Activated CD4-positive, alpha-beta memory T cell treated with anti-CD3 and anti-CD28 coated beads for 36 hours (primary cell): Measurements from ENCODE around the gene BPTF. TPM values are rescaled to one million over a fixed set of nuclear protein-coding genes. Genes with fewer than 3 reads are reported as not detected.
"Not testable (repeated sequence)": the region's sequence is repeated elsewhere in the genome, so short reads cannot be mapped to it uniquely, and the experiment has no call there.

Experiments used
- CTCF ChIA-PET: fragments of 350-600 bp; sonication (Branson Sonifier 250); formaldehyde crosslinking; loops from one replicate; lab custom pipeline; 2021; ENCODE audit warnings: antibody characterized with exemption, inconsistent platforms; lab: Charles Lee
- POLR2A ChIA-PET: fragments of 350-600 bp; sonication (Branson Sonifier 250); formaldehyde crosslinking; loops from one replicate; lab custom pipeline; 2021; ENCODE audit warnings: antibody characterized with exemption; lab: Charles Lee
- DNase-seq: peaks from one replicate; pipeline ENCODE4 v3.0.0-alpha.2; 2020
- H3K27ac Mint-ChIP-seq: one replicate; pipeline ENCODE4 v1.8.0; 2021; ENCODE audit warnings: mixed read lengths
- H3K27me3 Mint-ChIP-seq: one replicate; pipeline ENCODE4 v1.8.0; 2021; ENCODE audit warnings: mixed read lengths
- H3K36me3 Mint-ChIP-seq: one replicate; pipeline ENCODE4 v1.8.0; 2021; ENCODE audit warnings: mixed read lengths
- H3K4me1 Mint-ChIP-seq: one replicate; pipeline ENCODE4 v1.8.0; 2021; ENCODE audit warnings: low read depth, mixed read lengths
- H3K4me3 Mint-ChIP-seq: one replicate; pipeline ENCODE4 v1.8.0; 2021; ENCODE audit warnings: mild to moderate bottlenecking, mixed read lengths
- H3K9me3 Mint-ChIP-seq: one replicate; pipeline ENCODE4 v1.8.0; 2021; ENCODE audit warnings: mixed read lengths
- intact Hi-C: fragments of 100-400 bp; cut with micrococcal nuclease; formaldehyde crosslinking; loops from one replicate; pipeline ENCODE4 v1.15.1; 2023
- total RNA-seq, 2 experiments: library from RNA; stranded (reverse); gene quantifications; one replicate each; pipeline ENCODE4 v1.2.3, GENCODE V29; 2021

The BPTF gene
- total RNA-seq, 2 experiments from 2014 or later, result 67.6 to 71.4 TPM

DNA sequence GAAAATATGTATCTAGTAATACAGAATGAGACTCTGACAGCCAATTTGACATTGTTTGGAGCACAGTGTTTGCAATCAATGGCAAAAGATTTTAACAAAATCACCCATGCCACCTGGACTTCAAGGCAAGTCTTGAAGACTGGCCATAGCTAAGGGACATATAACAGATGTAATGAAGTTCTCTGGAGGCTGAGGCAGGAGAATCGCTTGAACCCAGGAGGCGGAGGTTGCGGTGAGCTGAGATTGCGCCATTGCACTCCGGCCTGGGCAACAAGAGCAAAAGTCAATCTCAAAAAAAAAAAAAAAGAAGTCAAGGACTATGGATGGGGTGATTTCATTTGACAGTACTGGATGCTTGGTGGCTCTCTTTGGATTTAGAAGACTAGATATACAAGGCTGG lies 5.6 kb upstream of the BPTF start:
- peaks cover 3% of the 10 kb centered on the region for H3K4me1 Mint-ChIP-seq
- CTCF ChIA-PET, result no interaction called here
- DNase-seq, result no peak
- no peaks in the 10 kb centered on the region for H3K9me3 Mint-ChIP-seq
- no peak overlapping the region for H3K4me3 Mint-ChIP-seq
- intact Hi-C loops, result no loop called here
- H3K27ac Mint-ChIP-seq, result no peak overlapping the region
- peaks cover 2% of the 10 kb centered on the region for H3K27me3 Mint-ChIP-seq
- no peaks in the 10 kb centered on the region for H3K36me3 Mint-ChIP-seq
- POLR2A ChIA-PET, result no interaction called here

DNA sequence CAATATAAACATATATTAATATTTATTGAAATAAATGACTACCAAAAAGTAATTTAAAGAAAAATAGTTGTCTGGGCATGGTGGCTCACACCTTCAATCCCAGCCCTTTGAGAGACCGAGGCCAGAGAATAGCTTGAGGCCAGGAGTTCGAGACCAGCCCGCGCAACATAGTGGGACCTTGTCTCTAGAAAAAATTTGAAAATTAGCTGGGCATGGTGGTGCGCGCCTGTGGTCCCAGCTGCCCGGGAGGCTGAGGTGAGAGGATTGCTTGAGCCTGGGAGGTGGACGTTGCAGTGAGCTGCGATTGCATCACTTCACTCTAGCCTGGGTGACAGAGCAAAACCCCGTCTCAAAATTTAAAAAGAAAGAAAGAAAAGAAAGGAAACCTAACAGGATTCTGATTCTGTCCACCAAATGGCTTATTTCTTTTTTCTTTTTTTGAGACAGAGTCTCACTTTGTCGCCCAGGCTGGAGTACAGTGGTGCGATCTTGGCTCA lies 3.4 kb upstream of the BPTF start:
- Mint-ChIP-seq H3K4me3 (no peak overlapping the region), H3K27ac (no peak overlapping the region), H3K9me3 (no peaks in the 10 kb centered on the region), H3K4me1 (peaks cover 3% of the 10 kb centered on the region), H3K36me3 (peaks cover 4% of the 10 kb centered on the region), H3K27me3 (peaks cover 2% of the 10 kb centered on the region)
- no peak for DNase-seq
- POLR2A ChIA-PET, result no interaction called here
- intact Hi-C loops, result no loop called here
- CTCF ChIA-PET, result no interaction called here

GRCh38 chr17:67825627-67826601 lies 611 bp downstream of the BPTF start:
- not testable (repeated sequence) for H3K9me3 Mint-ChIP-seq, H3K27me3 Mint-ChIP-seq
- peaks cover 13% of the 10 kb centered on the region for H3K36me3 Mint-ChIP-seq
- H3K27ac Mint-ChIP-seq, result peak overlapping the region; percentile 97
- intact Hi-C loops, result loop anchor here (1.0 to 5.0 kb wide), 6 partner anchors 37 to 461 kb away; partner anchors contain the start of gene NOL11
- peak overlapping the region; percentile 95 for H3K4me3 Mint-ChIP-seq
- ChIA-PET CTCF (interaction anchor here (0.6 to 1.3 kb wide), 5 partner anchors 10 to 108 kb away, joined by 3 to 4 read pairs (median 4); no protein-coding TSS in a partner anchor), POLR2A (interaction anchor here (1.2 kb wide), 1 partner anchor 108 kb away, joined by 3 read pairs; the partner anchor contains the start of gene NOL11)
- H3K4me1 Mint-ChIP-seq, result peaks cover 37% of the 10 kb centered on the region
- DNase-seq, result peak; percentile 68

- intact Hi-C loops, result loop anchor here (5.0 kb wide), 3 partner anchors 83 to 397 kb away; no protein-coding TSS in a partner anchor
- Mint-ChIP-seq H3K27me3 (peaks cover 2% of the 10 kb centered on the region), H3K27ac (peak overlapping the region; percentile 70), H3K4me1 (peaks cover 58% of the 10 kb centered on the region), H3K36me3 (peaks cover 16% of the 10 kb centered on the region), H3K4me3 (peak overlapping the region; percentile 57), H3K9me3 (no peaks in the 10 kb centered on the region)
- peak; percentile 77 for DNase-seq
- ChIA-PET CTCF (interaction anchor here (0.6 kb wide), 1 partner anchor 640 kb away, joined by 3 read pairs; no protein-coding TSS in a partner anchor), POLR2A (no interaction called here)
These were observed 4.0 kb downstream of the BPTF start for GRCh38 chr17:67829331-67829730.

- no peak for DNase-seq
- Mint-ChIP-seq H3K36me3 (peaks cover 16% of the 10 kb centered on the region), H3K9me3 (no peaks in the 10 kb centered on the region), H3K27ac (no peak overlapping the region), H3K4me1 (peaks cover 65% of the 10 kb centered on the region), H3K27me3 (no peaks in the 10 kb centered on the region), H3K4me3 (no peak overlapping the region)
- ChIA-PET CTCF (interaction anchor here (0.8 to 1.3 kb wide), 2 partner anchors 30 to 180 kb away, joined by 3 read pairs; no protein-coding TSS in a partner anchor), POLR2A (no interaction called here)
- intact Hi-C loops, result no loop called here
These were observed 5.1 kb downstream of the BPTF start for GRCh38 chr17:67830440-67830839.

DNA sequence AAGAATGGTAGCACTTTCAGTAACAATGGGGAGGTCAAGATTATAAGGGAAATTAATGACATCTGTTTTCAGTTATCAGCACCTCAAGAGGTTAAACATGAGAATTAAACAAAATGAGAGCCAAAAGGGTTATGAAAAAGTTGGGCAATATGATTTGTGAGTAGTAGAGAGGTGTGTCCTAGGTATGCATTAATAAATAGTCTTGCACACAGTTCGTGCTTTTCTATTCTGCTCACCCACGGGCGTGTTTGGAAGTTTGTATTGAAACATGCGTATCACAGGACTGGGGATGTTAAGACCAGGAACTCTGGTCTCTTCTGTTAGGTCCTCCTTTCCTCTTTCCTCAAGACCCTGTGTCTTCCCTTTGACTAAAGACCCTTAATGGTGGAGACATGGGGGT lies 6.0 kb downstream of the BPTF start:
- CTCF ChIA-PET, result interaction anchor here (1.3 kb wide), 1 partner anchor 31 kb away, joined by 3 read pairs; no protein-coding TSS in a partner anchor
- no peaks in the 10 kb centered on the region for H3K27me3 Mint-ChIP-seq
- no peak for DNase-seq
- no peak overlapping the region for H3K27ac Mint-ChIP-seq
- POLR2A ChIA-PET, result no interaction called here
- H3K4me3 Mint-ChIP-seq, result no peak overlapping the region
- no peaks in the 10 kb centered on the region for H3K9me3 Mint-ChIP-seq
- H3K36me3 Mint-ChIP-seq, result peaks cover 16% of the 10 kb centered on the region
- intact Hi-C loops, result no loop called here
- peaks cover 74% of the 10 kb centered on the region for H3K4me1 Mint-ChIP-seq

- no peak overlapping the region for H3K4me3 Mint-ChIP-seq
- H3K27ac Mint-ChIP-seq, result no peak overlapping the region
- intact Hi-C loops, result no loop called here
- H3K4me1 Mint-ChIP-seq, result peaks cover 83% of the 10 kb centered on the region
- POLR2A ChIA-PET, result no interaction called here
- DNase-seq, result no peak
- CTCF ChIA-PET, result no interaction called here
- H3K27me3 Mint-ChIP-seq, result no peaks in the 10 kb centered on the region
- H3K36me3 Mint-ChIP-seq, result peaks cover 7% of the 10 kb centered on the region
- no peaks in the 10 kb centered on the region for H3K9me3 Mint-ChIP-seq
These were observed 7.8 kb downstream of the BPTF start for GRCh38 chr17:67833134-67833533.

DNA sequence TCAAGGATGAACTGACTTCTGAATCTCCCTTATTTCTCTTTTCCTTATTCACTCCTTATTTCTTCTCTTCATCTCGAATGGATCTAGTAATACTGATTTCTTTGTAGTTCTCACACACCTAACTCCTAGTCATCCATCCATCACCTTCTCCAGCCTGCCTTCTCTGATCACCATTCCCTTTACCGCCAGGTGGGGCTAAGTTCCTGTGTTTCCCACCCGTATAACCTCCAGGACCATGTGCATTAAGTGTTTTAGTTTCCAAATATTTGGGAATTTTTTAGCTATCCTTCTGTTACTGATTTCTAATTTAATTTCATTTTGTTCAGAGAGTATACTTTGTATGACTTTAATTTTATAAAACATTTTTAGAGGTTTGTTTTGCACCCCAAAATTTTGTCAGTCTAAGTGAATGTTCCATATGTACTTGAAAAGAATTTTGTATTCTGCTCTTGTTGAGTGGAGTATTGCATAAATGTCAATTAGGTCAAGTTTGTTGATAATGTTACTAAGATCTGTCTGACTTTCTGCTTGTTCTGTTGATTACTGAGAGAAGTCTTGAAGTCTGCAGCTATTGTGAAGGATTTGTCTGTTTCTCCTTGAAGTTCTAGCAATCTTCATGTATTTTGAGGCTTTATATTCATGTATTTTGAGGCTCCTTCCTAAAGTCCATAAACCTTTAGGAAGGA lies 8.8 kb downstream of the BPTF start:
- Mint-ChIP-seq H3K4me3 (no peak overlapping the region), H3K36me3 (peaks cover 7% of the 10 kb centered on the region), H3K4me1 (peaks cover 81% of the 10 kb centered on the region), H3K27ac (no peak overlapping the region), H3K9me3 (no peaks in the 10 kb centered on the region), H3K27me3 (no peaks in the 10 kb centered on the region)
- no peak for DNase-seq
- intact Hi-C loops, result no loop called here
- POLR2A ChIA-PET, result no interaction called here
- CTCF ChIA-PET, result no interaction called here

GRCh38 chr17:67834634-67835033 lies 9.3 kb downstream of the BPTF start:
- peaks cover 78% of the 10 kb centered on the region for H3K4me1 Mint-ChIP-seq
- no peak overlapping the region for H3K27ac Mint-ChIP-seq
- H3K36me3 Mint-ChIP-seq, result peaks cover 5% of the 10 kb centered on the region
- DNase-seq, result no peak
- no peak overlapping the region for H3K4me3 Mint-ChIP-seq
- H3K9me3 Mint-ChIP-seq, result no peaks in the 10 kb centered on the region
- ChIA-PET POLR2A (no interaction called here), CTCF (no interaction called here)
- intact Hi-C loops, result no loop called here
- H3K27me3 Mint-ChIP-seq, result no peaks in the 10 kb centered on the region

GRCh38 chr17:67836205-67836987 lies 11.1 kb downstream of the BPTF start:
- CTCF ChIA-PET, result interaction anchor here (1.1 kb wide), 1 partner anchor 11 kb away, joined by 4 read pairs; the partner anchor contains the start of gene BPTF
- DNase-seq, result no peak
- H3K4me1 Mint-ChIP-seq, result peaks cover 70% of the 10 kb centered on the region
- no peaks in the 10 kb centered on the region for H3K9me3 Mint-ChIP-seq
- POLR2A ChIA-PET, result no interaction called here
- peaks cover 2% of the 10 kb centered on the region for H3K36me3 Mint-ChIP-seq
- H3K27ac Mint-ChIP-seq, result peak overlapping the region; percentile 69
- H3K4me3 Mint-ChIP-seq, result peak overlapping the region; percentile 37
- no peaks in the 10 kb centered on the region for H3K27me3 Mint-ChIP-seq
- intact Hi-C loops, result no loop called here

DNA sequence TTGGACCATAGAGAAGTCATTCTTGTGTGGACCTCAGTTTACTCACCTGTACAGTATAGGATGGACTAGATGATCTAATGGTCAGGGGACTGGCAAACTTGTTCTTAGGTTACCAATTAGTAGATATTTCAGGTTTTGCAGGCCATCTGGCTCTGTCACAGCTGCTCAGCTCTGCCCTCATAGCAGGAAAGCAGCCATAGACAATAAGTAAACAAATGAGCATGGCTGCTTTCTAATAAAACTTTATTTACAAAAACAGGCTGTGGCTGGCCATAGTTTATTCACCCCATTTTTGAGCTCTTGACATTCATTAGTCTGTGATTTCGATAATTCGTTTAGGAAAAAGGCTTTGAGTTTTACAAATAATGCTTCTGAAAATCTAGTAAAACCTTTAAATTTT lies 12.7 kb downstream of the BPTF start:
- no peak for DNase-seq
- Mint-ChIP-seq H3K9me3 (no peaks in the 10 kb centered on the region), H3K4me3 (no peak overlapping the region), H3K27me3 (no peaks in the 10 kb centered on the region), H3K27ac (no peak overlapping the region), H3K36me3 (peaks cover 2% of the 10 kb centered on the region), H3K4me1 (peaks cover 71% of the 10 kb centered on the region)
- intact Hi-C loops, result no loop called here
- POLR2A ChIA-PET, result no interaction called here
- CTCF ChIA-PET, result interaction anchor here (0.8 to 1.0 kb wide), 2 partner anchors 13 to 31 kb away, joined by 3 to 4 read pairs; no protein-coding TSS in a partner anchor
